Gastrocnemius medialis (tissue), 4 donors: ENCODE measurements around the gene FKBP5.

ENCODE experiments used
- CTCF ChIP-seq, 5 experiments: fragments of 450-650 bp in 3 of 5; fragments of 200-600 bp in 2 of 5; sonication (generic) in 2 of 5; IDR thresholded peaks in 4 of 5; conservative IDR thresholded peaks in 1 of 5; 1 replicate in 4 of 5; 2 replicates in 1 of 5; pipeline ENCODE4 v1.5.1; 2016 to 2019; ENCODE audit warnings: antibody characterized with exemption in 5 of 5, mild to moderate bottlenecking in 3 of 5, moderate library complexity in 3 of 5
- POLR2A ChIP-seq, 2 donors: fragments of 450-650 bp; IDR thresholded peaks; one replicate each; pipeline ENCODE4 v1.6.1; 2017; ENCODE audit warnings: antibody characterized with exemption in 2 of 2, mild to moderate bottlenecking in 2 of 2, moderate library complexity in 2 of 2

DNA sequence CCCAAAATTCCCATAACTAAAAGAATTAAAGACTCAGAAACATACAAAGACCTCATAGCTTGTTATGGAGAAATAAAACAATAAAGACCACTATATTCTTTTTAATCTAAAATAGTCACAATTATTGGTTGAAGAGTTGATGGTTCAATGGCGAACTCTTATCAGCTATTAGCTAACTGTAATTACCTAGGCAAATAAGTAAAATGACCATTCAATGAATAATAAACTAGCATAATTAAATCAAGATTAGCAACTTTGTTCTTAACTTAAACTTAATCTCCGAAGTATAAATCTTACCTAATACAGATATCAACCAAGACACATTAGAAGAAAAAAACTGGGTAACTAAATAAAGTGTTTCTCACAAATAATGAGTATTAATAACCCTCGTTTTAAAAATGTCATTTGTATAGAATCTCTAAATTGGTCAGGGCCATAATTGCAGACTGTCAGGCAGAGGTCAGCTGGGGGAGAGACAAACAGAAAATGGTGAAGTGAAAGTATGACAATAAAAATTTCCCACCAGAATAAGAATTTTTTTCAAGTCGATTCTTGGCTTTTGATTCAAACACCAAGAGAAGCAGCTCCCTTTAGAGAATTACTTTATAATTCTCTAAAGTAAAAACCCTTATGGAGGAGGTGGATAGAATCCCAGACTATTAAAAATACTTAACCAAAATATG lies 1.7 kb downstream of the FKBP5 start:
- TF ChIP-seq POLR2A (IDR thresholded peaks at IDR 0.05): no peak
- TF ChIP-seq CTCF (IDR thresholded peaks at IDR 0.05 in 4 of 5, conservative IDR thresholded peaks at IDR 0.05 in 1 of 5): no peak
